ENCODE measurements around the gene GUCD1. TPM values are rescaled to one million over a fixed set of nuclear protein-coding genes. Genes with fewer than 3 reads are reported as not detected.
"Not testable (repeated sequence)": the region's sequence is repeated elsewhere in the genome, so short reads cannot be mapped to it uniquely, and the experiment has no call there.

The GUCD1 gene
- total RNA-seq, 1 donor from 2014 or later: 97.4 TPM

DNA sequence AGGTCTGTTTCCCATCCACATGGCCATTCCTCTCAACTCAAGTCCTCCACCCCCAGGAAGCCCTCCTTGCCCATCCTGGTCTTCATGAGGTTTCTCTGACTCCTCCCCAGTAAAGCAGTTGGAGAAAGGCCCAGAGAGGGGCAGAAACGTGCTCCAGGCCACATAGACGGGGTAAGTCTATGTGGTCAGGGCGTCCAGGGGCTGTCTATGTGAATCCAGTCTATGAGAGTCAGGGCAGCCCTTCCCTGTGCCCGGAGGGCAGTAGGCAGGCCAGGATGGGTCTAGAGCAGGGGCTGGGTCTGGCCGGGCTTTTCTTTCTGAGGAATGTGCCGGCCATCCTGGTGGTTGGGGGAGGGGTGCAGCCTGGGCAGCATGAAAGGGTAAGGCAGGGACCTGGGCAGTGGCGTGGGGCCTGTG lies 11.7 kb downstream of the GUCD1 start:
- intact Hi-C loops (cut with DNase I): no loop called here

DNA sequence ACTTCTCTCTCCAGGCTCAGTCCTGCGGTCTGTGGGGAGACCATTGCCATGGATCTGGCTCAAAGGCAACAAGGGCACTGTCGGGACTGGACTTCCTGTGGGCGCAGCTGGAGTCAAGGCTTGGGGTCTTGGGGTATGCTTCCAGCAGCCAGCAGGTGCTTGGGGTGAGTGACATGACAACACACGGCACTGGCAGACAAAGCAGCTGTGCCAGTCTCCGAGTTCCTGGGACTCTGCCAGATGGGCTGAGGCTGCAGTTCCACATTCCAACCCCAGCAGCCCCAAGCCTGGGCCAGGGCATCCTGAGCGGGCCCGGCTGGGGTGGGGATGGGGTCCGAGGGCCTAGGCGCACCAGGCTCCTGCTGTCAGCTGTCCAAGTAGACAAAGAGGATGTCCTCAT lies 12.3 kb downstream of the GUCD1 start:
- peak; percentile 80 for DNase-seq (ENCODE audit: low spot score)
- intact Hi-C loops (cut with DNase I): no loop called here

More for the DNA sequence above, 11.7 kb downstream of the GUCD1 start:
- no peak for DNase-seq (ENCODE audit: low spot score)

DNA sequence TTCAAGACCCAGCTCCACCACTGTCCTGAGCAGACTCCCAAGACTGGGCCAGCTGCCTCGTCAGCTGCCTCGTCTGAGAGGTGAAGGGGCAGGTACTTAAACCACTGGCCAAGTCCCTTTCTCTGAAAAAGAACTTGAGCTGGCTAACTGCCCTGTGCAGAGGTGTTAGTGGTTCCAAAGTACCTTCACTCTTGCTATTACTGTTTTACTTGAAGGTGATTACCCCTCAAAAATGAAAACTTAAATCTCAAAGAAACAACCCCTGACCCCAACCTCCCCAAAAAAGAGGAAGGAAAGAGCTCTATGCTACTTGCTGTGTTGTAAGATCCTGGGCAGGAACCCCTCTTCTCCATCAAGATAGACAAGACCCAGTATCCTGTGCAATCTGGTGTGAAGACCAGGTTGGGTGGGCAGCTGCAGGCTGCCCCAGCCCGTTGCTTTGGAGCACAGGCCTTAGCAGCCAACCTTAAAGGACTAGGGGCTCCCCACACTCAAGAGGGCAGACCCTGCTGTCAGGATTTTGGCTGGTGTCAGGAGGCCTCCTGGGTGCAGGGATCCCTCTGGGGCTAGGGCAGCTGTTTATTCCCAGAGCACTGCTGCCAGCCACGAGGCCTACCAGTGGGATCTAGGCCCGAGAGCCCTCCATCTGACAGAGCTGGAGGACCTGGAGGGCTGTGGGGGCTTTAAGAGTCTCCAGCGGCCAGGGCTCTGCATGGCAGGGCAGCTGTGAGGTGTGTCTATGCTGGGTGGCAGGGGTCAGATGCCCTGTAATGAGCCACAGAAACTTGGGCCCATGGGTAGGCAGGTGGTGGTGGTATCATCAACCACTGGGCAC lies 13.0 kb downstream of the GUCD1 start:
- no peak for DNase-seq (ENCODE audit: low spot score)
- intact Hi-C loops (cut with DNase I): no loop called here

DNA sequence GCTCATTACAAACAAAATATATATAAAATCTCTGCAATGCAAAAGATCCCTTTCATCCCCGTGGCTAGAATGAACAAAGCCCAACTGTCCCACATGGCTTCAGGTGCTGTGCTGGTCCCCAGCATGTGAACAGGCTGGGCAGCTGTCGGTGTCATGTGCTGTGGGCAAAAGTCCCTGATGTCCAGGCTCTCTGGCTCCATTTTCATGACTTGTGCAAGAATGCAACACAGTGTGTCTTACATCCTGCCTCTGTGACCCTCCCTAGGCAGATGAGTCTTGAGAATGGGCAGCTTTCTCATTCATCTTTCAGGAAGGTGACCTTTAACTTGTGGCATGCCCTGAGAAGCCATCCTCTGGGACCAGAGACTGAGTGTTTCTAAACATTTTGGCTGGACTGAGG lies 14.5 kb downstream of the GUCD1 start:
- DNase-seq (ENCODE audit: low spot score): no peak
- intact Hi-C loops (cut with DNase I): no loop called here

DNA sequence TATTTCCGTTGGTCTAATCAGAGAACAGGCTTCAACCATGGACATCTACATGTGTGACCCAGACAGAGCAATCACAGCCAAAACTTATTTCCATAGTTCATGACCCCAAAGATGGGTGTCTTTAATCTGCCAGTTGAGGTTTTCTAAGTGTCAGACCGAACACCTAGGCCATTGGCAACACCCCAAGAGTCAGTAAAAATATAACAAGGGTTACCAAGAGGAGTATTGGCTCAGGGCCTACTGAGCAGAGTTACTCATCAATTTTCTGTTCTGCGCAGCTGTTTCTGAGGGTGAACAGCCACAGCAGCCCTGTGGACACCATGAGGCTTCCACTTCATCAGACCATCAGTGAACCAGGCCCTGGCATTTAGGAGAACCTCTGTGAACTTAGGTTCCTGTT lies 18.8 kb downstream of the GUCD1 start:
- DNase-seq (ENCODE audit: low spot score): no peak
- intact Hi-C loops (cut with DNase I): no loop called here

DNA sequence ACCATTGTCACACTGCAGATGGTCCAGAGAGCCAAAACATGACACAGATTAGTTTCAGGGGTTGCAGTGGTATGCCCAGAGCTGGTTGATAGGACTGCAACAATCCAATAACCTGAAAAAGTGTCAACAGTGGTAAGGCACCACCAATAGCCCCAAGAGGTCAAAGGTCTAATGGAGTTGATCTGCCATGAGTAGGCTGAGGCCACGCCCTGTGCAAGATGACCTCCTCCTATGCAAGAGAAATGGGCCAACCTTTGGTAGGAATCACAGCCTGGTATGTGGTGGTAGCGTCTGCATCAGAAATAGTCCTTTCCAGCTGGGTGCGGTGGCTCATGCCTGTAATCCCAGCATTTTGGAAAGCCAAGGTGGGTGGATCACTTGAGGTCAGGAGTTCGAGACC lies 19.6 kb downstream of the GUCD1 start:
- no peak for DNase-seq (ENCODE audit: low spot score)
- intact Hi-C loops (cut with DNase I): no loop called here

DNA sequence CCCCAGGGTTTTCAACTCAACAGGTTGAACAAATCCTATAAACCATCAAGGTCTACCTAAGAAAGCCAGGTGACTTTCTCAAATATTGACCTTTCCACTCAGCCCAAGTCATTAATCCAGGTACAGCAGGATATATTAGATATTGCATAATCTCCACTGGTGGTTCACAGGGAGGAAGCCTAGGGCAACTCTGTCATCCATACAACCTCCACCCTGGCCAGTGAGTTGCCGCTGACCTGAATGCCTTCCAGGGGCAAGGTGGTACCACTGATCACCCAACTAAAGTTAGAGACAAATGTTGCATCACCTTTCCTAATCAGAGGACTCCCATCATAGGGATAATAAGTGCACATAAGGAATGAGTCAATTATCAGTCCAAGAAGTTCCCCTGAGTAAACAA lies 22.9 kb downstream of the GUCD1 start:
- no peak for DNase-seq (ENCODE audit: low spot score)
- intact Hi-C loops (cut with DNase I): no loop called here

DNA sequence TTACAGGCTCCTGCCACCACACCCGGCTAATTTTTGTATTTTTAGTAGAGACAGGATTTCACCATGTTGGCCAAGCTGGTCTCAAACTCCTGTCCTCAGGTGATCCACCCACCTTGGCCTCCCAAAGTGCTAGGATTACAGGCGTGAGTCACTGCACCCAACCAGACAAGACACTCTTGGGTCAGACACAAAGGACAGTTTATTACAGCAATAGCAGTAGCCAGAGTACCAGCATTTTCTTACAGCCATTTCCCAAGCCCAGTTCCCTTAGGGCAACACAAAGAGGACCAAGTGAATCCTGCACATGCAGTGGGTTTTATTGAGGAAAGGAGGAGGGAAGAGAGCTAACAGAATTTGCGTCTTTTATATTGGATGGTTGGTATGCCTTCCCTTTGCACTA lies 24.0 kb downstream of the GUCD1 start:
- DNase-seq (ENCODE audit: low spot score); intact Hi-C loops (cut with DNase I): not testable (repeated sequence)

DNA sequence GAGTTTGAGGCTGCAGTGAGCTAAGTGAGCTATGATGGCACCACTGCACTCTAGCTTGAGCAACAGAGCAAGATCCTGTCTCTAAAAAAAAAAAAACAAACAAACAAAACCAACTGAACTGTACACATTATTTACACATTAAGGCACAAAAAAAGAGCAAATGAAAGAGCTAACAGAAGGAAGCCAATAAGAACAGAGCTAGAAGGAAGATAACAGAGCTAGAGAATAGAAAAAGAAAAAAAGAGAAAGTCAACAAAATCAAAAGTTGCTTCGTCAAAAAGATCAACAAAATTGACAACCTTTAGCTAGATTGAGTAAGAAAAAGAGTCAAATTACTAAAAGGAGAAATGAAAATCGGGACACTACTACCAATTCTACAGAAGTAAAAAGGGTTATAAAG lies 25.0 kb downstream of the GUCD1 start:
- intact Hi-C loops (cut with DNase I): loop anchor here (5.0 kb wide), 2 partner anchors 108 to 208 kb away; no protein-coding TSS in a partner anchor

DNA sequence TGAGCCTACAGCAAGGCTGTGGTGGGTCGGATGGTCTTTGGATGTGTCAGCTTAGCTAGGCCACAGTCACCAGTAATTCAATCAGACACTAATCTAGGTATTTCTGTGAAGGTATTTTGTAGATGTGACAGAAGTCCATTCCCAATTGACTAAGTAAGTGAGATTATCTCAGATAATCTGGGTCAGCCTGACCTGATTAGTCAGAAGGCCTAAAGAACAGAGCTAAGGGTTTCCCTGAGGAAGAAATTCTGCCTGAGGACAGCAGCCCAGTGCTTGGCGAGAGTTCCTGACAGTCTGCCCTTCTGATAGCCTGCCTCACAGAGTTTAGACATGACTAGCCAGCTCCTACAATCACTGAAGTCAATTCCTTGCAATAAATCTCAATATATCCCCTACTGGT lies 28.7 kb downstream of the GUCD1 start:
- no peak for DNase-seq (ENCODE audit: low spot score)
- intact Hi-C loops (cut with DNase I): loop anchor here (5.0 kb wide), 2 partner anchors 104 to 204 kb away; no protein-coding TSS in a partner anchor

More for the DNA sequence above, 25.0 kb downstream of the GUCD1 start:
- no peak for DNase-seq (ENCODE audit: low spot score)

DNA sequence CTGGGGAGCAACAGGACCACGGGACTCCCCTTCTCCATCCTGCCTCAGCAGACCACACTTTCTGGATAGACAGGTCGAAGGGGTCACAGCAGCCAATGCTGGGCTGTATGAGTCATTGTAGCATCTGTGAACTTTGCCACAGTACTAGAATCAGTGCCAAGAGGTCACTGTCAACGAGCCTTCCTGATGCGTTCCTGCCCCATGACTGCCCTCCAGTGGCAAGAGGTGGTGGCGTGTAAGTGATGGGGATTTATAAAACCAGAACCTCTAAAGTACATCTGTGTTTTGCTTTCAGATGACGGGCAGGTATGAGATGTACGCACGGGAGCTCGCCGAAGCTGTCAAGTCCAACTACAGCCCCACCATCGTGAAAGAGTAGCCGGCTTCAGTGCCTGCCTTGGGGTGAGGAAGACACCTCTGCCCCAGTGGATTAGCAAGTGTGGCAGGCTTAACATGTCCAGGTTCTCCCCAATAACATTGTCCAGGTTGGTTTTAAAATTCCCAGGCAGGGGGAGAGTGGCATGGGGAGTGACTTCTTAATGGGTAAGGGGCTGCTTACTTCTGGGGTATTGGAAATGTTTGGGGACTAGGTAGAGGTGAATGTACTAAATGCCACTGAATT lies 29.4 kb downstream of the GUCD1 start:
- intact Hi-C loops (cut with DNase I): loop anchor here (2.0 to 5.0 kb wide), 3 partner anchors 21 to 203 kb away; no protein-coding TSS in a partner anchor

DNA sequence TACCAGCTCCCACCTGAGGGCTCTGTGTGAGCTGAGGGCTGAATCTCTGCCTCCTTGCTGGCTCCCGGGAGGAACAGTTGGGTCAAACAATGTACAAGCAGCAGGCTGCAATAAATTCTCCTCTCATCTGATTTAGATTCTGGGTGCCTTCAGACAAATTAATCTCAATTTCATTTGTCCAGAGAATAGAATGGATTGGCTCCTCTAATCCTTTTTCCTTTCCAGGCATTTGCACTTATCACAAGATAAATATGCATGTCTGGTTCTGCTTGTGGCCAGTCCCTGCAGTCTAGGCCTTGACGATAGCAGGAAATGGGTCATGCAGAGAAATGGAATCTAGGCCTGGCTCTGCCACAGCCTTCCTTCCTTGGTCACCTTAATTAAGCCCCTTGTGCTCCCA lies 31.1 kb downstream of the GUCD1 start:
- intact Hi-C loops (cut with DNase I): loop anchor here (2.0 kb wide), 1 partner anchor 19 kb away; no protein-coding TSS in a partner anchor
- no peak for DNase-seq (ENCODE audit: low spot score)

More for the DNA sequence above, 29.4 kb downstream of the GUCD1 start:
- peak; percentile 90 for DNase-seq (ENCODE audit: low spot score)

DNA sequence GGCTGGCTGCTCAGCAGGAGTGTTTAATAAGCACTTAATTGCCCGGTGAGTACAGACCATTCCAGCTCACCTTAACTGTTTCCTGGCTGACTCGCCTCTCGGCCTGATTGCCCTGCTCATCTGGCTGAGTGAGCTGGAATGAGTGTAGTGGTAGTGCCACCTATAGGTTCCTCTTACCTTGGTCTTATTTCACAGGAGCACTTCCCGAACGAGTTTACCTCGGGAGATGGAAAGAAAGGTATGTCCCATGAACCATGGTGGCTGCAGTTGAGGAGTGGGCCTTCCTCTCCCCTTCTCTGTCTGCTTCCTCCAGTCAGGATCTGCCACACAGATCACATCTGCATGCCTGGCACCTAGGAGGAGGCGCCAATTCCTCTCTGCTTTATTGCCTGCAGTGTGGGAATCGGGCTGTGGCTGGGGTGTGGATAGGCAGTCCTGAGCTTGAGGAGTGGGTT lies 33.1 kb downstream of the GUCD1 start:
- no peak for DNase-seq (ENCODE audit: low spot score)
- intact Hi-C loops (cut with DNase I): no loop called here

DNA sequence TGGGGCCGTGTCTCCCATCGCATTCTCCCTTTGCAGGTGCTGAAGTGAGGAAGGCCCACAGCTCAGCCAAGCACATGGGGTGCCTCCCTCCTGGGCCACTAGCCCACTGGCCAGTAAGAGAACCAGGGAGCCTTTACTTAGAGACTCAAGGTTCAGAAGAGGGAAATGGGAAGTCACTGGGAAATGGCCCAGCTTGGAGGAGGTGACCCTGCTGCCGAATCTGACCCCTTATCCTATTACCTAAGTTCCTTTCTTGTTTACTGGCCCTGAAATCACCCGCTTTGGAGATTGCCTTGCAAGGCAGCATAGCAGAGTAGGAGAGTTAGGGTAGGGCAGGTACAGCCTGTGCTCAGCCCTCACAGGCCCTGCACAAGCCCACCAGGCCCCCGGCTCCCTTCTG lies 35.4 kb downstream of the GUCD1 start:
- no peak for DNase-seq (ENCODE audit: low spot score)
- intact Hi-C loops (cut with DNase I): no loop called here

DNA sequence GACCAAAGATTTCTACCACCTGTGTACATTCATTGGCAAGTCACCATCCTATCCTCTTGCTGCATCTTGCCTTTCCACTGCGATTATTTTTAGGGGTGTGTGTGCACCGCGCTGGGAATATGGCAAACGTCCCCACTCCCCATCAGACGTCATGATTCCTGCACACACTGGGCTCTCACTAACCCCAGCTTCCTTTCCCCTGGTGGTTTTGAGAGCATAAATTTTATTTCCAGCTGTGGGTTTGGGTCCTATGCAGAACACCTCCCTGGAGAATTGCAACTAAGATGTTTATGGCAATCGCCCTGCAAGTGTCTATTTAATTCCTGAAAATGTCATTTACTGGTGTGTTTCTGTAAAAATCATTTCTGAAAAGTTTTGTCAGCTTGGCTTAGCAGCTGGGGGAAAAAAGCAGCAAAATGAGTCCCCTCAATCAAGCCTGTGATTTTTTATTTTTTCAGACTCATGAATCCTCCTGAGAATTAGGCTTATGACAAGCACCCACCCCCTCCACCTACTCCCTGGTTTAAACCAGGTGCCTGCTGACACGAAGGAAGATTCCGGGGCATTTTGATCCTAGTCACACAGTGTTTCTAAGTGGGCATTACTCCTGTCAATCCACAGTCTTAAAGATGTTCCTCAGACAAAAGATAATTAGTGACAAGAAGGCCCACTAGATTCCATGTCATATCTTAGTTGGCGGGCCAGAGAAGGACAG lies 36.0 kb downstream of the GUCD1 start:
- no peak for DNase-seq (ENCODE audit: low spot score)

DNA sequence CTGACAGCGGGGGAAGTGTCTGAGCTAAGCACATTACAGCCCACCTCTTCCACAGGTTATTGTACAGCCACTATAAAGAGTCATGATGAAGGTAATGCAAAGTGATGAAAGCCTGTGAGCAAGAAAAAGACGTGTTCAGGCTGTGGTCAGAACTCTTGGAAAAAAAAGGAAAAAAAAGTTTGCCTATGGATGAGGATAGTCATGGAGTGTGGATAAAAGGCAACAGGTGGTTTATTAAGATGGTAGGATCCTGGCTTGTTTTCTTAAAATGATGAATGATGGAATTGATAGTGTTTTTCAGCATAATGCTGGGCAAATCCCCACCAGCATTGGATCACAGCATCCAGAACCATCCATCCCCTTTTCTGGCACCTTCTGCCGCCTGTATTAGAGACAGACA lies 36.7 kb downstream of the GUCD1 start:
- no peak for DNase-seq (ENCODE audit: low spot score)
- intact Hi-C loops (cut with DNase I): no loop called here

More for the DNA sequence above, 36.0 kb downstream of the GUCD1 start:
- intact Hi-C loops (cut with DNase I): no loop called here

DNA sequence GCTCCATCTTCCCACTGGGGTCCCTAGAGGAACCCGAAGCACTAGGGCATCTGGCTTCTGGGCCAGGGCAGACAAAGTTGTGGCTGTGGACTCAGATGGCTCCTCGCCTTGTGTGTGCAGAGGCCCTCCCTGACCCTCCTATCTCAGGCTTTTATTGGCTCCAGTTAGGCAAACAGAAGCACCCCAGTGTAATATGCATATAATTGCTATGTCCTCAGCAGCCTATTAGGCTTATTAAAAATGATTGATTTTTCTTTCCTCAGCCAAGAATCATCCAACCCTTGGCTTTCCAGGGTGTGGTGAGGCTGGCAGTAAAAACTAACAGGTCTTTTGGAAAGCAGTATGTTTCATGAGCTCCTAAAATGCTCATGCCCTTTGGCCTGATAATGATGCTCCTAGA lies 37.5 kb downstream of the GUCD1 start:
- intact Hi-C loops (cut with DNase I): no loop called here
- no peak for DNase-seq (ENCODE audit: low spot score)

DNA sequence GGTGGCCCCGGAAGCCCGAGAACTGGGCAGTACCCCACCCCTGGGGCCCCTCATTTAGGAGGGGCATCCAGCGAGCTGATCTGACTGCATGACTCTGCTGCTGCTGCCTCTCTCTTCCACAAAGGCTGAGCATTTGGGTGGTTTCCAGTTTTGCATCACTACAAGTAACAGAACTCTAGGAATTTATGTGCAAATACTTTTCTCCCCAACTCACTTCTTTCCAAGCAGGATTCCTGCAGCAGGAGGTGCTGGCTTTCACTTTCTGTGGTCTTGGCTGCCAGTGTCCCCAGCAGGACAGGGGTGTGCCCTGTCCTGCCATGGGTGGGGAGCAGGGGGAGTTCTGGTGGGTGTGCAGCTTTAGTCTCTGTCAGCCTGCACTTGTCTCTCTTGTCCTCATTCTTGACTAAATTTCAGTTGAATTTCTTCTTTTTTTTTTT lies 38.6 kb downstream of the GUCD1 start:
- intact Hi-C loops (cut with DNase I): no loop called here
- no peak for DNase-seq (ENCODE audit: low spot score)

DNA sequence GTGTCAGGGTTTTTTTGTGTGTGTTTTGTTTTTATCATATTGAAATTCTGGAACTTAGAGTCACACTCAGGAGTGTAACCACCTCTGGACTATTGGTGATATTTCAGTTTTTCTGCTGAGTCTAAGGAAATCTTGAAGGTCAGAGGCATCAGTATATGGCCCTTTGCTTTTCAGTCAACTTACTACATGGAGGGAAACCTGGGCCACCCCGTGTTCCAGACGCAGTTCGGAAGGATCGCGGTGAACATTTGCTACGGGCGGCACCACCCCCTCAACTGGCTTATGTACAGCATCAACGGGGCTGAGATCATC lies 40.0 kb downstream of the GUCD1 start:
- intact Hi-C loops (cut with DNase I): no loop called here
- DNase-seq (ENCODE audit: low spot score): no peak
